ENCODE results near the gene ATP1B3. TPM values are rescaled to one million over a fixed set of nuclear protein-coding genes. Genes with fewer than 3 reads are reported as not detected.
"Not testable (repeated sequence)": the region's sequence is repeated elsewhere in the genome, so short reads cannot be mapped to it uniquely, and the experiment has no call there.

ATP1B3 gene
- total and polyA plus RNA-seq, 2 of the 13 experiments (the other 11 are each of a cell fraction or from before 2014, with no cell fraction given): 84.3 to 93.6 TPM

DNA sequence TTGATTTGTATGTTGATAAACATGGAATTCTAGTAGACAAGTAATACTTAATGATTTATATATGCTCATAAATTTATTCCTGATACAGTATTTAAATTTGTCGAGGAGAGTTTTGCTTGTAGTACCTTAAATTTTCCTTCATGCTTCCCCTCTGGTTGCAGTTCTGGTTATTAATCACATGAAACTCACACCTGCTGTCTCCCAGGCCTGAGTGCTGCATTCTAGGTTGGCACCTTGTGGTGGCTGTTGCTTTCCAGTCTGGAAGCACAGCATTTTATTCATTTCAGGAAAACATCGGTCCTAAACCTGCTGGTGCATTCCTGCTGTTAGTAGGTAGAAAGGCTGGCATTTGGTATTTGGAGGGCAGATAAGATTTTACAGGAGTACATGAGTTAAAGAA, 44.9 kb downstream of the ATP1B3 start:
- Histone ChIP-seq H3K27me3 (ENCODE audit: control insufficient read depth in 1 of 2, insufficient read depth in 2 of 2, low read length in 2 of 2) (no peaks in the 10 kb centered on the region), H4K20me1 (ENCODE audit: insufficient read depth, low read length) (no peaks in the 10 kb centered on the region), H3K36me3 (replicated peaks in 1 of 2; ENCODE audit: control insufficient read depth in 1 of 2, insufficient read depth in 2 of 2, low read length in 2 of 2) (peaks cover 7 to 41% of the 10 kb centered on the region in 2 experiments), H2AFZ (ENCODE audit: low read length) (no peak overlapping the region), H3K27ac (ENCODE audit: extremely low read length, insufficient read depth, low read length) (no peak overlapping the region), H3K79me2 (ENCODE audit: insufficient read depth, low read length) (no peaks in the 10 kb centered on the region), H3K4me2 (ENCODE audit: low read depth, low read length) (no peak overlapping the region), H3K4me3 (replicated peaks in 1 of 3; ENCODE audit: insufficient read depth in 1 of 3, low read depth in 2 of 3, low read length in 3 of 3) (no peak overlapping the region), H3K9me3 (ENCODE audit: low read length) (no peaks in the 10 kb centered on the region), H3K4me1 (ENCODE audit: insufficient read depth, low read length) (no peaks in the 10 kb centered on the region), H3K9ac (ENCODE audit: insufficient read depth, low read depth, low read length) (no peak overlapping the region)
- ChIA-PET CTCF (ENCODE audit: low intra/inter-chr PET ratio, low total read pairs) (no interaction called here), POLR2A (no interaction called here)
- no peak for ATAC-seq
- no peak for DNase-seq (ENCODE audit: low spot score)
- no peak for FAIRE-seq
- in situ Hi-C loops (cut with HindIII; ENCODE audit: extremely low pct_ligation_motif_present, low pct_unique_long_range_greater_than_20kb) (no loop called here), intact Hi-C loops (cut with micrococcal nuclease; ENCODE audit: unreplicated experiment) (no loop called here)
- BruUV-seq (replicated peaks): no TSS peak
- 96% methylated on average over 2 of the region's 2 CpGs for WGBS (ENCODE audit: low lambda C conversion rate)
- TF ChIP-seq ZNF383 (CRISPR knock-in tag; IDR thresholded peaks at IDR 0.05; ENCODE audit: borderline replicate concordance) (no peak), FOXA3 (CRISPR knock-in tag; IDR thresholded peaks at IDR 0.05) (no peak), MTF2 (CRISPR knock-in tag; IDR thresholded peaks at IDR 0.05; ENCODE audit: borderline replicate concordance) (no peak)
- TF ChIP-seq, protein P1, sequence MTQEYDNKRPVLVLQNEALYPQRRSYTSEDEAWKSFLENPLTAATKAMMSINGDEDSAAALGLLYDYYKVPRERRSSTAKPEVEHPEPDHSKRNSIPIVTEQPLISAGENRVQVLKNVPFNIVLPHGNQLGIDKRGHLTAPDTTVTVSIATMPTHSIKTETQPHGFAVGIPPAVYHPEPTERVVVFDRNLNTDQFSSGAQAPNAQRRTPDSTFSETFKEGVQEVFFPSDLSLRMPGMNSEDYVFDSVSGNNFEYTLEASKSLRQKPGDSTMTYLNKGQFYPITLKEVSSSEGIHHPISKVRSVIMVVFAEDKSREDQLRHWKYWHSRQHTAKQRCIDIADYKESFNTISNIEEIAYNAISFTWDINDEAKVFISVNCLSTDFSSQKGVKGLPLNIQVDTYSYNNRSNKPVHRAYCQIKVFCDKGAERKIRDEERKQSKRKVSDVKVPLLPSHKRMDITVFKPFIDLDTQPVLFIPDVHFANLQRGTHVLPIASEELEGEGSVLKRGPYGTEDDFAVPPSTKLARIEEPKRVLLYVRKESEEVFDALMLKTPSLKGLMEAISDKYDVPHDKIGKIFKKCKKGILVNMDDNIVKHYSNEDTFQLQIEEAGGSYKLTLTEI (CRISPR knock-in tag; conservative IDR thresholded peaks at IDR 0.05): no peak

DNA sequence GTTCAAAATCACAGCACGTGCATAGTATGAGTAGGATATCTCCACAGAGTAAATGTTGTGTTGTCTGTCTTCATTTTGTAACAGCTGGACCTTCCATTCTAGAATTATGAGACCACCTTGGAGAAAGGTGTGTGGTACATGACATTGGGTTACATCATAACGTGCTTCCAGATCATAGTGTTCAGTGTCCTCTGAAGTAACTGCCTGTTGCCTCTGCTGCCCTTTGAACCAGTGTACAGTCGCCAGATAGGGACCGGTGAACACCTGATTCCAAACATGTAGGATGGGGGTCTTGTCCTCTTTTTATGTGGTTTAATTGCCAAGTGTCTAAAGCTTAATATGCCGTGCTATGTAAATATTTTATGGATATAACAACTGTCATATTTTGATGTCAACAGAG, 49.2 kb downstream of the ATP1B3 start:
- TSS peak; percentile 64 for BruUV-seq (replicated peaks)
- in situ Hi-C loops (cut with HindIII; ENCODE audit: extremely low pct_ligation_motif_present, low pct_unique_long_range_greater_than_20kb); H3K27ac ChIP-seq (ENCODE audit: extremely low read length, insufficient read depth, low read length); H3K9me3 ChIP-seq (ENCODE audit: low read length); H3K9ac ChIP-seq (ENCODE audit: insufficient read depth, low read depth, low read length); H3K27me3 ChIP-seq (ENCODE audit: control insufficient read depth in 1 of 2, insufficient read depth in 2 of 2, low read length in 2 of 2); H4K20me1 ChIP-seq (ENCODE audit: insufficient read depth, low read length); DNase-seq (ENCODE audit: low spot score); H3K79me2 ChIP-seq (ENCODE audit: insufficient read depth, low read length); H3K4me3 ChIP-seq (replicated peaks in 1 of 3; ENCODE audit: insufficient read depth in 1 of 3, low read depth in 2 of 3, low read length in 3 of 3); H2AFZ ChIP-seq (ENCODE audit: low read length); H3K4me1 ChIP-seq (ENCODE audit: insufficient read depth, low read length); intact Hi-C loops (cut with micrococcal nuclease; ENCODE audit: unreplicated experiment); CTCF ChIA-PET (ENCODE audit: low intra/inter-chr PET ratio, low total read pairs); H3K4me2 ChIP-seq (ENCODE audit: low read depth, low read length); POLR2A ChIA-PET; ATAC-seq: not testable (repeated sequence)
- peaks cover 6 to 17% of the 10 kb centered on the region in 2 experiments; a peak in 2 of 5 replicates for H3K36me3 ChIP-seq (replicated peaks in 1 of 2; ENCODE audit: control insufficient read depth in 1 of 2, insufficient read depth in 2 of 2, low read length in 2 of 2)
- FAIRE-seq: peak; percentile 48
- WGBS (ENCODE audit: low lambda C conversion rate): 98% methylated on average over 5 of the region's 5 CpGs

All from HepG2 (cell line).